Spinal cord (tissue), 10 donors: ENCODE measurements around the gene LARP4B. TPM values are rescaled to one million over a fixed set of nuclear protein-coding genes. Genes with fewer than 3 reads are reported as not detected.

Experiments used
- DNase-seq, 6 donors: peaks; one replicate each; pipeline versions ENCODE4 v3.0.0 to v3.0.0-alpha.2; 2013 to 2015; ENCODE audit warnings: low spot score in 6 of 6, low read depth in 4 of 6
- H3K27ac ChIP-seq: one replicate; pipeline ENCODE4 v1.5.1; 2013; ENCODE audit warnings: low read depth, low read length, control low read depth
- H3K27me3 ChIP-seq: one replicate; pipeline ENCODE4 v1.6.1; 2013; ENCODE audit warnings: low read length; ENCODE audit not compliant: control insufficient read depth, insufficient read depth
- H3K36me3 ChIP-seq: one replicate; pipeline ENCODE4 v1.6.1; 2013; ENCODE audit warnings: low read length; ENCODE audit not compliant: control insufficient read depth, insufficient read depth
- H3K4me1 ChIP-seq: one replicate; pipeline ENCODE4 v1.6.1; 2013; ENCODE audit warnings: low read length; ENCODE audit not compliant: control insufficient read depth, insufficient read depth
- H3K4me3 ChIP-seq: one replicate; pipeline ENCODE4 v1.5.1; 2013; ENCODE audit warnings: low read depth, low read length, control low read depth
- H3K9me3 ChIP-seq: one replicate; pipeline ENCODE4 v1.6.1; 2013; ENCODE audit warnings: low read length; ENCODE audit not compliant: control insufficient read depth, insufficient read depth
- WGBS: methylation state at CpG from one replicate; pipeline ENCODE4 v1.1.5; 2013; ENCODE audit warnings: missing lambda C conversion rate; ENCODE audit not compliant: insufficient coverage; 5-methylcytosine and 5-hydroxymethylcytosine counted together
- polyA plus RNA-seq, 2 donors: library from polyadenylated mRNA; unstranded; fragments of 120-200 nt; gene quantifications; one replicate each; pipeline ENCODE4 v1.2.1, GENCODE V29; 2013; ENCODE audit not compliant: insufficient read length in 2 of 2
- total RNA-seq, 2 donors: library from RNA; depleted of rRNA in 1 of 2; stranded (reverse); fragments of 120-200 nt in 1 of 2; fragments of >200 nt in 1 of 2; gene quantifications; one replicate each; pipeline versions ENCODE4 v1.2.3 to v1.2.4, GENCODE V29; 2013 to 2014
- donor health status: healthy.

Gene LARP4B
- total and polyA plus RNA-seq, 4 donors, result 28.2 to 38.5 (median 38.0) TPM

DNA sequence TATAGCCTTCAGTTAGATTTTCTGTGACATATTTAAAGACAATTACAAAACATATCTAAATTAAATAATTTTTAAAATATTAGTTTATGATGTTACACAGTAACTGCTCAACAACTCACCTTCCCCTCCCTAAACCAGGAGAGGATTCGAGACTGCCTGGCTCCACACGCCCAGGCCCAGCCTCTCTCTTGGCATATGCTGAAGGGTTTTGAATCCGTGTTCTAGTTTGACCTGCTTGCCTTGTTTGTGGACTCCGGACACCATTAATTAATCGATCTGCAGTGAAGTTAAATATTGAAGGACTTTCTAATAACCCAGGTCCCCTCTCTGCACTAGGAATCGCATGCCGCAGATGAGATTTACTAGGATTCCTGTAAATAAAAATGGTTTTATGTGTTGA is 106.6 kb downstream of the LARP4B start:
- WGBS, result no CpG with 5 or more reads among the region's 7 CpGs
- no peak overlapping the region for H3K4me3 ChIP-seq
- H3K27me3 ChIP-seq, result no peaks in the 10 kb centered on the region
- no peaks in the 10 kb centered on the region for H3K9me3 ChIP-seq
- H3K27ac ChIP-seq, result no peak overlapping the region
- H3K36me3 ChIP-seq, result peaks cover 62% of the 10 kb centered on the region
- H3K4me1 ChIP-seq, result peaks cover 4% of the 10 kb centered on the region
- DNase-seq, result no peak

- DNase-seq, result no peak
- Histone ChIP-seq H3K4me3 (no peak overlapping the region), H3K9me3 (no peaks in the 10 kb centered on the region), H3K36me3 (peaks cover 66% of the 10 kb centered on the region), H3K27ac (no peak overlapping the region), H3K27me3 (no peaks in the 10 kb centered on the region), H3K4me1 (peaks cover 4% of the 10 kb centered on the region)
- 100% methylated on average over 3 of the region's 4 CpGs for WGBS
Measured at GRCh38 chr10:824497-824896, 107.0 kb downstream of the LARP4B start.

DNA sequence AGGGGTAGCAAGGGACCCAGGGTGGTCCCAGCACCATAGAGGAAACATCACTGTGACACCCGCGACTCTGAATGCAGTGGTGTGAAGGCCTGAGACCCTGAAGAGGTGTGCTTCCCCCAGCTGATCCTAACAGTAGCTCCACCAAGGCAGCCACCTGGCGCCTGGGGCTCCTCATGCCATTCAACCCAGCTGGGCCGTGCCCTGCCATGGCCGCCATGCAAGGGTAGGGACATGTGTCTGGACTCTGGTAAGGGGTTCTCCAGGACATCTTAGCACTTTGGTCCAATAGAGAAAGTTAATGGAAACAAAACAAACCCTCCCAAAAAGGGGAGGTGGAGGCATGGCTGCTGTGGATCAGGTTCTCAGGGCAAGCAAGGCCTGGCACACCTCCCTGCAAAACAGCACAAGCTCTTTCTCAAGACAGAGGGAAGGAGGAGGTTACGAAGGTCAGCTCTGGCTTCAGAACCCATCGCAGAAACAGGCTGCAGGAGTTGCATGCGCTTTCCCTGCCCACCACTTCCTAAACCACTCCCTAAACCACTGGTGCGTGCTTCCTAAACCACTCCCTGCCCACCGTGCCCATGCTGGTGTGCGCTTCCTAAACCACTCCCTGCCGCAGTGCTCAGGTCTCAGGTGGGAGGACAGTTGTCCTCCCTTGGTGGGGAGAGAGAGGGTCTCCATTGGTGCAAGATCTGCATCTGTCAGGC is 108.7 kb downstream of the LARP4B start:
- DNase-seq, result no peak
- H3K36me3 ChIP-seq, result peaks cover 54% of the 10 kb centered on the region
- no peak overlapping the region for H3K4me3 ChIP-seq
- H3K27me3 ChIP-seq, result no peaks in the 10 kb centered on the region
- no peaks in the 10 kb centered on the region for H3K9me3 ChIP-seq
- no peak overlapping the region for H3K27ac ChIP-seq
- WGBS, result 100% methylated on average over 2 of the region's 12 CpGs
- H3K4me1 ChIP-seq, result peaks cover 4% of the 10 kb centered on the region

DNA sequence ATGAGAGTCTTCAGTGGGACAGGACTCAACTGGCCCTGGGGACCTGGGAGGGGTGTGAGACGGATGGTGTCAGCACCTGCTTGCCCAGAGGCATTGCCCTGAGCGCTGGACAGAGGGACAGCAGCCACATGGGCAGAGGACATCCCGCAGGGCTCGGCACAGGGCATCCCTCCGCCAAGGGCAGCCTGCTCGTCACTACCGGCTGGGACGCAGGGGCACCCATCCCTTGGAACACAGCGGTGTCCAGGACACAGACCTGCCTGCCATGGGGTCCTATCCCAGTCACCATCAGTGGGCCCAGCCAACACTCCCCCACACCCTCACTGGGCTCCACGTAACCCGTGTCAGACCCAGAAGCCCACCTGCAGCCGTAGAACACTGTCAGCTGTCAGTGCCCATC is 109.3 kb downstream of the LARP4B start:
- WGBS, result 97% methylated on average over 12 of the region's 12 CpGs
- Histone ChIP-seq H3K27ac (no peak overlapping the region), H3K27me3 (no peaks in the 10 kb centered on the region), H3K9me3 (no peaks in the 10 kb centered on the region), H3K4me1 (no peaks in the 10 kb centered on the region), H3K36me3 (peaks cover 60% of the 10 kb centered on the region), H3K4me3 (no peak overlapping the region)
- no peak for DNase-seq

- no peak for DNase-seq
- Histone ChIP-seq H3K4me1 (no peaks in the 10 kb centered on the region), H3K4me3 (no peak overlapping the region), H3K27ac (no peak overlapping the region), H3K9me3 (no peaks in the 10 kb centered on the region), H3K36me3 (peaks cover 63% of the 10 kb centered on the region), H3K27me3 (no peaks in the 10 kb centered on the region)
- WGBS, result 97% methylated on average over 5 of the region's 5 CpGs
Measured at GRCh38 chr10:821322-821721, 110.2 kb downstream of the LARP4B start.

- H3K36me3 ChIP-seq, result peaks cover 69% of the 10 kb centered on the region
- 97% methylated on average over 8 of the region's 8 CpGs for WGBS
- no peak overlapping the region for H3K4me3 ChIP-seq
- H3K9me3 ChIP-seq, result no peaks in the 10 kb centered on the region
- no peak for DNase-seq
- H3K27me3 ChIP-seq, result no peaks in the 10 kb centered on the region
- no peak overlapping the region for H3K27ac ChIP-seq
- no peaks in the 10 kb centered on the region for H3K4me1 ChIP-seq
Measured at GRCh38 chr10:819816-820215, 111.7 kb downstream of the LARP4B start.

- no peak overlapping the region for H3K27ac ChIP-seq
- H3K4me1 ChIP-seq, result no peaks in the 10 kb centered on the region
- 93% methylated on average over 7 of the region's 9 CpGs for WGBS
- H3K27me3 ChIP-seq, result no peaks in the 10 kb centered on the region
- peaks cover 70% of the 10 kb centered on the region for H3K36me3 ChIP-seq
- no peaks in the 10 kb centered on the region for H3K9me3 ChIP-seq
- no peak overlapping the region for H3K4me3 ChIP-seq
- DNase-seq, result no peak
Measured at GRCh38 chr10:819326-819725, 112.2 kb downstream of the LARP4B start.

DNA sequence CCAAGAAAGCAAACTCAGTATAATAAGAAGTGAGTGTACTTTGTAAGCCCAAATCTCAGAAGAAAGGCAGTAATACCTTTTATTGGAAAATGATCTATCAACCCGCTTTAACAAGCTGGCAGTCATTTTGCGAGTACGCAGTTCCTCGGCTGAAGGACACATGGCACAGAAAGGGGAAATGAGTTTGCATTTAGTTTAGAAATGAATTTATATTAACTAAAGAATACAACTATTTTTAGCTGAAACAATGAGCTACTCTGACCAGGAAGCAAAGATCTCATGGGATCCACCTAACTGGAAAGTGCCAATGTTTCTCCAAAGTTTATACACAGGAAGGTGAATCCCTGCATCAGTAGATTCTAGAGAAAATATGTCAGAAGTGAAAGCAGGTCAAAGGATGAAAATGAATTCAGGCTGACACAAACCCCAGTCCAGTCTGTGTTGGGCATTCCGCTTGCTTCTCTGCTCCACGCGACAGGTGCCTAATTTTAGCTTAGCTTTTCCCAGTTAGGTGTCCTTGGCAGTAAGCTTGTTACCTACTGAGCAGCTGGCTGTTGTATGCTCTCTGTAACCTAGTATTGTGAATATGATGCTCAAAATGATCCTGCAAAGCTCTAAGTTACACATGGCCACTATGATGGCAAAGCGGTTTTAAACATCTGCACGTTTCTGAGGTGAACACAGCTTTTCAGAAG is 112.8 kb downstream of the LARP4B start:
- H3K27me3 ChIP-seq, result no peaks in the 10 kb centered on the region
- no peak overlapping the region for H3K4me3 ChIP-seq
- WGBS, result 93% methylated on average over 5 of the region's 9 CpGs
- H3K4me1 ChIP-seq, result no peaks in the 10 kb centered on the region
- H3K36me3 ChIP-seq, result peaks cover 70% of the 10 kb centered on the region
- DNase-seq, result no peak
- H3K27ac ChIP-seq, result no peak overlapping the region
- H3K9me3 ChIP-seq, result no peaks in the 10 kb centered on the region

DNA sequence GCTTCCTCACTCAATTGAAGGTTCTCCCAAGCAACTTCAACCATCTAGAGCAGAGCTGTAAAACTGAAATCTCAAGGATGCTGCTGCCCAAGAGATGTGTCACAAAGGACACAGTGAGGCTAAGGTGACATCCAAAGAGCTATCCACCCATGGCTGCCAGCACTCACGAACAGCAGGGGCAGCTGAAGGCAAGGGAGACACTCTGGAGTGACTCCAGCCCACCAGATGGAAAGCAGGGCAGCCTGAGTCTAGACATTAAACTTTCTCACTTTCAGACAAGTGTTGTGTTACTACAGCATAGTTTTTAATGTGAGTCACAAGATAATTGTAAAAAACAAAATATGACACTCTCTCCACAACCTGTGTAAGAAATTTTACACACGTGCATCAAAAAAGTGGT is 113.5 kb downstream of the LARP4B start:
- no peaks in the 10 kb centered on the region for H3K27me3 ChIP-seq
- H3K4me3 ChIP-seq, result no peak overlapping the region
- no peaks in the 10 kb centered on the region for H3K4me1 ChIP-seq
- WGBS, result 100% methylated on average over 1 of the region's 2 CpGs
- no peak overlapping the region for H3K27ac ChIP-seq
- H3K9me3 ChIP-seq, result no peaks in the 10 kb centered on the region
- H3K36me3 ChIP-seq, result peaks cover 69% of the 10 kb centered on the region
- DNase-seq, result no peak

DNA sequence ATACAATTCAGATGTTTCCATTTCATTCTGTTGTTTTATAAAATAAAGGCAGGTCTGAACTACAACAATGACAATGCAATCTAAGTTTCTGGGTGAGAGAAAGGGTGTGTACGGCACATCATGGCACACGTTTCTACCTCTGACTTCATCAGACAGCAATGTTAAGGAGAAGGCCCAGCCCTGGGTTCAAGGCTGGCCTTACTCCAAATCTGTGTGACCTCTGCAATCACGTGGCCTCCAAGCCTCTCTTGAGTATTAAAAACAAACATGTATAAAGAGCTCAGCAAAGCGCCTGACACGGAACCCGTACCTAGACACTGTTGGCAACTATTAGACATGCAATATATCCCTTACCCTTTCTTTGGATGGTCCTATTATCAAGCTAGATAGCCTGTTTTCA is 114.1 kb downstream of the LARP4B start:
- no peak for DNase-seq
- 100% methylated on average over 6 of the region's 6 CpGs for WGBS
- H3K36me3 ChIP-seq, result peaks cover 69% of the 10 kb centered on the region
- H3K4me1 ChIP-seq, result no peaks in the 10 kb centered on the region
- no peak overlapping the region for H3K27ac ChIP-seq
- H3K4me3 ChIP-seq, result no peak overlapping the region
- no peaks in the 10 kb centered on the region for H3K27me3 ChIP-seq
- H3K9me3 ChIP-seq, result no peaks in the 10 kb centered on the region
